ENCODE data around the gene KANSL3. TPM values are rescaled to one million over a fixed set of nuclear protein-coding genes. Genes with fewer than 3 reads are reported as not detected.
A peak's percentile ranks its signal among the peaks of the same experiment; 100 is the strongest.

Gene KANSL3
- total RNA-seq, 1 donor, result 50.3 TPM

- H3K4me1 ChIP-seq (ENCODE audit: insufficient read depth, low read length), result peaks cover 14% of the 10 kb centered on the region
Measured at GRCh38 chr2:96547203-96547641, 90.9 kb downstream of the KANSL3 start.

GRCh38 chr2:96546797-96547196 is 91.3 kb downstream of the KANSL3 start:
- TF ChIP-seq CTCF (IDR thresholded peaks at IDR 0.05; ENCODE audit: extremely low read depth, low read depth, low read length), result no peak
- H3K27me3 ChIP-seq (ENCODE audit: insufficient read depth, low read length), result no peaks in the 10 kb centered on the region

More at GRCh38 chr2:96547203-96547641, 90.9 kb downstream of the KANSL3 start:
- peaks cover 8% of the 10 kb centered on the region for H3K79me2 ChIP-seq (ENCODE audit: insufficient read depth, low read length)
- no peak overlapping the region for H3K4me3 ChIP-seq (ENCODE audit: insufficient read depth, low read length)
- H3K9me3 ChIP-seq (ENCODE audit: low read depth, low read length), result no peaks in the 10 kb centered on the region
- DNase-seq (ENCODE audit: insufficient read length, low spot score, missing footprints), result no peak
- peak overlapping the region; percentile 27 for H3K27ac ChIP-seq (ENCODE audit: low read depth, low read length)
- peaks cover 6% of the 10 kb centered on the region for H4K20me1 ChIP-seq (ENCODE audit: insufficient read depth, low read length)
- no peak overlapping the region for H2AFZ ChIP-seq (ENCODE audit: low read length)
- H3K4me2 ChIP-seq (ENCODE audit: insufficient read depth, low read length), result peak overlapping the region; percentile 4
- H3K27me3 ChIP-seq (ENCODE audit: insufficient read depth, low read length), result no peaks in the 10 kb centered on the region
- TF ChIP-seq CTCF (IDR thresholded peaks at IDR 0.05; ENCODE audit: extremely low read depth, low read depth, low read length), result no peak
- H3K36me3 ChIP-seq (ENCODE audit: insufficient read depth, low read length), result peaks cover 5% of the 10 kb centered on the region

DNA sequence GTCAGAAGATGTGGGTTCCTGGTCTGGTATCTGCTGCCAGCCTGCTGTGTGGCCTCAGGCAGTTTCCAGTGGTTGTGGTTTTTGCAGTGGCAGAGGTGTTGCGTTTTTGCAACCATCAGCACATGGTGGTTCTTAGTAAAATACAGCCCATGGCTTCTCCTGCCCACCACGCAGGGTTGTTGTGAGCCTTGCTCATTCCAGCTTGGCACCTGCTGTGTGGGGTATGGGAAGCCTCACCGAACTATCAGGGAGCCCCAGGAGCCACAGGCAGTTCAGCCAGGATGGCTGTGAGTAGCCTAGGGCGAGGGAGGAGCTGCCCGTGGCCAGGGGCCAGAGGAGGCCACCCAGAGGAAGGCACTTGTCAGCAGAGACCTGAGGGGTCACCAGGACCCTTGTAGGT is 91.8 kb downstream of the KANSL3 start:
- Histone ChIP-seq H2AFZ (ENCODE audit: low read length) (no peak overlapping the region), H4K20me1 (ENCODE audit: insufficient read depth, low read length) (peaks cover 9% of the 10 kb centered on the region), H3K9me3 (ENCODE audit: low read depth, low read length) (no peaks in the 10 kb centered on the region), H3K27me3 (ENCODE audit: insufficient read depth, low read length) (no peaks in the 10 kb centered on the region), H3K36me3 (ENCODE audit: insufficient read depth, low read length) (peaks cover 4% of the 10 kb centered on the region), H3K79me2 (ENCODE audit: insufficient read depth, low read length) (peaks cover 8% of the 10 kb centered on the region), H3K4me1 (ENCODE audit: insufficient read depth, low read length) (peaks cover 17% of the 10 kb centered on the region), H3K4me3 (ENCODE audit: insufficient read depth, low read length) (no peak overlapping the region), H3K4me2 (ENCODE audit: insufficient read depth, low read length) (no peak overlapping the region), H3K27ac (ENCODE audit: low read depth, low read length) (no peak overlapping the region)
- TF ChIP-seq CTCF (IDR thresholded peaks at IDR 0.05; ENCODE audit: extremely low read depth, low read depth, low read length), result no peak
- no peak for DNase-seq (ENCODE audit: insufficient read length, low spot score, missing footprints)

More at GRCh38 chr2:96546797-96547196, 91.3 kb downstream of the KANSL3 start:
- Histone ChIP-seq H2AFZ (ENCODE audit: low read length) (no peak overlapping the region), H4K20me1 (ENCODE audit: insufficient read depth, low read length) (peaks cover 6% of the 10 kb centered on the region), H3K27ac (ENCODE audit: low read depth, low read length) (no peak overlapping the region), H3K4me1 (ENCODE audit: insufficient read depth, low read length) (peaks cover 14% of the 10 kb centered on the region), H3K79me2 (ENCODE audit: insufficient read depth, low read length) (peaks cover 8% of the 10 kb centered on the region), H3K4me3 (ENCODE audit: insufficient read depth, low read length) (no peak overlapping the region), H3K9me3 (ENCODE audit: low read depth, low read length) (no peaks in the 10 kb centered on the region), H3K36me3 (ENCODE audit: insufficient read depth, low read length) (peaks cover 5% of the 10 kb centered on the region), H3K4me2 (ENCODE audit: insufficient read depth, low read length) (no peak overlapping the region)
- no peak for DNase-seq (ENCODE audit: insufficient read length, low spot score, missing footprints)

Other genes with a start within 250 kb of the KANSL3 start
- 0.29 TPM in 1 of 2 replicates, not detected in the other for gene NEURL3, start 133.0 kb downstream of the KANSL3 start, total RNA-seq
- gene ARID5A, start 101.6 kb downstream of the KANSL3 start, total RNA-seq, result 7.6 and 9.7 TPM in 2 replicates
- 1.1 and 1.2 TPM in 2 replicates for gene FER1L5, start 4.5 kb upstream of the KANSL3 start, total RNA-seq
- gene LMAN2L, start 101.8 kb upstream of the KANSL3 start, total RNA-seq, result 16.5 and 26.4 TPM in 2 replicates
- gene CNNM4, start 122.6 kb upstream of the KANSL3 start, total RNA-seq, result 5.0 and 5.1 TPM in 2 replicates
- gene CNNM3, start 178.0 kb upstream of the KANSL3 start, total RNA-seq, result 8.7 and 8.8 TPM in 2 replicates
- gene ANKRD23, start 205.7 kb upstream of the KANSL3 start, total RNA-seq, result 1.8 and 2.1 TPM in 2 replicates
- 5.1 and 5.9 TPM in 2 replicates for gene ANKRD39, start 219.7 kb upstream of the KANSL3 start, total RNA-seq
- gene SEMA4C, start 231.8 kb upstream of the KANSL3 start, total RNA-seq, result 28.0 and 29.7 TPM in 2 replicates

Measured in osteoblast (primary cell).